ENCODE data around the gene ANGEL2. TPM values are rescaled to one million over a fixed set of nuclear protein-coding genes. Genes with fewer than 3 reads are reported as not detected.

Gene ANGEL2
- total RNA-seq, 1 donor from 2014 or later = 45.2 TPM

GRCh38 chr1:212964102-212964501 is 51.6 kb downstream of the ANGEL2 start:
- TF ChIP-seq CTCF (IDR thresholded peaks at IDR 0.05; ENCODE audit: unreplicated experiment) = no peak
- H3K9me3 Mint-ChIP-seq = no peaks in the 10 kb centered on the region
- no peaks in the 10 kb centered on the region for H3K27me3 Mint-ChIP-seq (ENCODE audit: low read depth)
- peaks cover 9% of the 10 kb centered on the region for H3K4me1 Mint-ChIP-seq
- peaks cover 57% of the 10 kb centered on the region for H3K36me3 Mint-ChIP-seq
- no peak overlapping the region for H3K27ac Mint-ChIP-seq
- H3K4me3 Mint-ChIP-seq = no peak overlapping the region
- DNase-seq (ENCODE audit: low spot score in 2 of 2, unreplicated experiment in 2 of 2) = no peak

GRCh38 chr1:212962509-212962908 is 53.2 kb downstream of the ANGEL2 start:
- Mint-ChIP-seq H3K9me3 (no peaks in the 10 kb centered on the region), H3K36me3 (peaks cover 50% of the 10 kb centered on the region), H3K27ac (no peak overlapping the region), H3K4me1 (no peaks in the 10 kb centered on the region), H3K27me3 (ENCODE audit: low read depth) (no peaks in the 10 kb centered on the region), H3K4me3 (no peak overlapping the region)
- no peak for TF ChIP-seq CTCF (IDR thresholded peaks at IDR 0.05; ENCODE audit: unreplicated experiment)
- DNase-seq (ENCODE audit: low spot score in 2 of 2, unreplicated experiment in 2 of 2) = no peak

- no peak overlapping the region for H3K4me3 Mint-ChIP-seq
- no peaks in the 10 kb centered on the region for H3K4me1 Mint-ChIP-seq
- H3K27me3 Mint-ChIP-seq (ENCODE audit: low read depth) = no peaks in the 10 kb centered on the region
- H3K36me3 Mint-ChIP-seq = peaks cover 51% of the 10 kb centered on the region
- DNase-seq (ENCODE audit: low spot score in 2 of 2, unreplicated experiment in 2 of 2) = no peak
- no peaks in the 10 kb centered on the region for H3K9me3 Mint-ChIP-seq
- TF ChIP-seq CTCF (IDR thresholded peaks at IDR 0.05; ENCODE audit: unreplicated experiment) = no peak
- H3K27ac Mint-ChIP-seq = no peak overlapping the region
Measured at GRCh38 chr1:212960932-212961331, 54.7 kb downstream of the ANGEL2 start.

DNA sequence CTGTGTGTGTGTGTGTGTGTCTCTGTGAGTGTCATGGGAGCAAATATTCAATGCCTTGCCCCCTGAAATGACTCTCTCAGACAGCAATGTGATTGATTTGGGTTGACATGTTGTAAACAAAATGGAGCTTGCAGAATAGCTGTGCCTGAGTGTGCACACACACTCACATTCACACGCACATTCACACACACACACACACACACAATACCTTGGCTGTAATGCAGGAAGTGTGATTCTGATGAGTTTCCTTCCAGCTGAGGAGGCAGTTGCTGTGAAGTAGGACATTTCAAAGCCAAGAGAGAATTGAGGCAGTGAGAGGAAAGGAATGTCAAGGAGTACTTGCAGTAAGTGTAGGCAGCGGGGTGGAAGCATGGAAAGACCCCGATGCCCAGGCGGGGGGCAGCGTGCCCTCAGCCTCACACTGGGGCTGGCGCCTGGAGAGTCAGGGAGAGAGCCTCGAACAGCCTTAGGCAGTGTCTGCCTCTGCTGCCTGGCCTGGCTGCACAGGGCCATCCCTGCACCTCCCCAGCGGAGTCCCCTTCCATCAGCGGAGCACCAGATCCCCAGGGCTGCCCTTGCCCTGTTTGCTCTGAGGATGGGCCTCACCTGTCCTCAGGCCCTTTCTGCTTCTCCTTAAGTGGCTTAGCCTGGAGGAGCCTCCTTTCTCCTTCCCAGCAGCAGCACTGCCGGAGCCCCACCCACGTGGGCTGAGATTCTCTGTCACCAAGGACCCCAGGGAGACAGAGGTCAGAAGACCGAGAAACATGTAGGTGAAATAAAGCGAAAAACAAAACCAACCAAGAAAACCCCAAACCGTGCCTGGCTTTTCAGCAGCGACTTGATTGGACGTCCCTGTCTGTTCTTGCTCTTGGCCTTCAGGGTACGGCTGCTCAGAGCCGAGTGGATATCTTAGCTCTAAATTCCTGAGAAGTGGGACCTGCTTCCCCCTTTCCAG is 56.1 kb downstream of the ANGEL2 start:
- Mint-ChIP-seq H3K9me3 (no peaks in the 10 kb centered on the region), H3K4me1 (no peaks in the 10 kb centered on the region), H3K27me3 (ENCODE audit: low read depth) (no peaks in the 10 kb centered on the region), H3K36me3 (peaks cover 58% of the 10 kb centered on the region), H3K27ac (no peak overlapping the region), H3K4me3 (no peak overlapping the region)
- TF ChIP-seq CTCF (IDR thresholded peaks at IDR 0.05; ENCODE audit: unreplicated experiment) = no peak
- DNase-seq (ENCODE audit: low spot score in 2 of 2, unreplicated experiment in 2 of 2) = no peak

- peaks cover 5% of the 10 kb centered on the region for H3K4me1 Mint-ChIP-seq
- no peak overlapping the region for H3K27ac Mint-ChIP-seq
- DNase-seq (ENCODE audit: low spot score in 2 of 2, unreplicated experiment in 2 of 2) = no peak
- H3K36me3 Mint-ChIP-seq = peaks cover 62% of the 10 kb centered on the region
- H3K27me3 Mint-ChIP-seq (ENCODE audit: low read depth) = no peaks in the 10 kb centered on the region
- H3K4me3 Mint-ChIP-seq = no peak overlapping the region
- no peaks in the 10 kb centered on the region for H3K9me3 Mint-ChIP-seq
- no peak for TF ChIP-seq CTCF (IDR thresholded peaks at IDR 0.05; ENCODE audit: unreplicated experiment)
Measured at GRCh38 chr1:212958175-212958574, 57.5 kb downstream of the ANGEL2 start.

All from mesothelial cell of epicardium (in vitro differentiated cells).